ENCODE results near the gene MMP28. TPM values are rescaled to one million over a fixed set of nuclear protein-coding genes. Genes with fewer than 3 reads are reported as not detected.

Gene MMP28
- total and polyA plus RNA-seq, 2 of the 4 experiments (the other 2 are of a cell fraction): 0.18 TPM; not detected in 1

- TF ChIP-seq BHLHE40 (IDR thresholded peaks at IDR 0.05; ENCODE audit: low read depth, low read length): no peak
Measured at GRCh38 chr17:35735036-35735805, 60.2 kb downstream of the MMP28 start (continued).

- no peak overlapping the region for H3K14ac ChIP-seq (replicated peaks; ENCODE audit: low read depth, low read length)
- DNase-seq (no peak), ATAC-seq (ENCODE audit: low read depth) (no peak)
- H3K79me1 ChIP-seq (ENCODE audit: low read depth in 1 of 2, low read length in 2 of 2): no peaks in the 10 kb centered on the region
- no peak overlapping the region for H3K56ac ChIP-seq (ENCODE audit: extremely low read depth, insufficient read depth, low read length)
- POLR2A ChIA-PET (ENCODE audit: unreplicated experiment): no interaction called here
- H3K27me3 ChIP-seq (ENCODE audit: control insufficient read depth, insufficient read depth, low read length): peaks cover 5% of the 10 kb centered on the region; the same call in 1 of the 2 replicates
- no TSS peak for BruUV-seq (replicated peaks)
- H2AK5ac ChIP-seq (ENCODE audit: low read depth, low read length): no peak overlapping the region
- no peak overlapping the region for H3K4me2 ChIP-seq (ENCODE audit: low read depth, low read length)
- peaks cover 4% of the 10 kb centered on the region; the same call in 1 of the 2 replicates for H3K9me1 ChIP-seq (ENCODE audit: insufficient read depth, low read length)
- H3K23ac ChIP-seq (ENCODE audit: low read depth, low read length): no peak overlapping the region
- H3K4me3 ChIP-seq (ENCODE audit: insufficient read depth, low read depth, low read length): no peak overlapping the region
- no peak overlapping the region for H2BK120ac ChIP-seq (ENCODE audit: low read depth, low read length)
- CTCF ChIA-PET: no interaction called here
- no peaks in the 10 kb centered on the region for H3K36me3 ChIP-seq (ENCODE audit: control insufficient read depth, insufficient read depth, low read length)
- H3K4me1 ChIP-seq (ENCODE audit: control insufficient read depth, insufficient read depth, low read length): peaks cover 3% of the 10 kb centered on the region
- H3K4ac ChIP-seq (ENCODE audit: low read depth, low read length): no peak overlapping the region
- H4K5ac ChIP-seq (ENCODE audit: low read depth, low read length): no peak overlapping the region
- H3K27ac ChIP-seq (ENCODE audit: insufficient read depth, low read length): no peak overlapping the region
- H2BK5ac ChIP-seq (ENCODE audit: low read depth, low read length, poor library complexity, severe bottlenecking): no peak overlapping the region
- H4K8ac ChIP-seq (ENCODE audit: low read depth in 2 of 2, low read length in 2 of 2): no peak overlapping the region
- in situ Hi-C loops (cut with MboI; ENCODE audit: low sequenced_read_pairs): loop anchor here (25.0 kb wide), 1 partner anchor 372 kb away; the partner anchor contains the start of gene SLFN11
- no peak overlapping the region for H3K9ac ChIP-seq (ENCODE audit: low read depth, low read length)
- intact Hi-C loops (cut with micrococcal nuclease): no loop called here
- no peak overlapping the region for H2BK15ac ChIP-seq (ENCODE audit: low read depth, low read length)
- no peak overlapping the region for H2BK20ac ChIP-seq (ENCODE audit: low read depth, low read length)
- TF ChIP-seq, protein P1, sequence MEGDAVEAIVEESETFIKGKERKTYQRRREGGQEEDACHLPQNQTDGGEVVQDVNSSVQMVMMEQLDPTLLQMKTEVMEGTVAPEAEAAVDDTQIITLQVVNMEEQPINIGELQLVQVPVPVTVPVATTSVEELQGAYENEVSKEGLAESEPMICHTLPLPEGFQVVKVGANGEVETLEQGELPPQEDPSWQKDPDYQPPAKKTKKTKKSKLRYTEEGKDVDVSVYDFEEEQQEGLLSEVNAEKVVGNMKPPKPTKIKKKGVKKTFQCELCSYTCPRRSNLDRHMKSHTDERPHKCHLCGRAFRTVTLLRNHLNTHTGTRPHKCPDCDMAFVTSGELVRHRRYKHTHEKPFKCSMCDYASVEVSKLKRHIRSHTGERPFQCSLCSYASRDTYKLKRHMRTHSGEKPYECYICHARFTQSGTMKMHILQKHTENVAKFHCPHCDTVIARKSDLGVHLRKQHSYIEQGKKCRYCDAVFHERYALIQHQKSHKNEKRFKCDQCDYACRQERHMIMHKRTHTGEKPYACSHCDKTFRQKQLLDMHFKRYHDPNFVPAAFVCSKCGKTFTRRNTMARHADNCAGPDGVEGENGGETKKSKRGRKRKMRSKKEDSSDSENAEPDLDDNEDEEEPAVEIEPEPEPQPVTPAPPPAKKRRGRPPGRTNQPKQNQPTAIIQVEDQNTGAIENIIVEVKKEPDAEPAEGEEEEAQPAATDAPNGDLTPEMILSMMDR (conservative IDR thresholded peaks at IDR 0.05; ENCODE audit: low read depth, low read length): no peak
- TF ChIP-seq RCOR1 (IDR thresholded peaks at IDR 0.05; ENCODE audit: insufficient replicate concordance, low read length): no peak
- no peak for TF ChIP-seq USF2 (IDR thresholded peaks at IDR 0.05; ENCODE audit: low read depth, low read length)
- no peak for TF ChIP-seq NFE2L2 (IDR thresholded peaks at IDR 0.05; ENCODE audit: low read depth, low read length)
- TF ChIP-seq BHLHE40 (IDR thresholded peaks at IDR 0.05; ENCODE audit: low read depth, low read length): no peak
- TF ChIP-seq SMC3 (IDR thresholded peaks at IDR 0.05; ENCODE audit: low read depth, low read length): no peak
- no peak for TF ChIP-seq RFX5 (IDR thresholded peaks at IDR 0.05; ENCODE audit: low read depth, low read length)
- no peak for TF ChIP-seq RAD21 (IDR thresholded peaks at IDR 0.05; ENCODE audit: low read length)
- TF ChIP-seq MAZ (IDR thresholded peaks at IDR 0.05; ENCODE audit: borderline replicate concordance, low read depth, low read length): no peak
- no peak for TF ChIP-seq CHD1 (IDR thresholded peaks at IDR 0.05; ENCODE audit: low read depth, low read length)
- TF ChIP-seq FOS (IDR thresholded peaks at IDR 0.05; ENCODE audit: low read depth, low read length): no peak
- H3K18ac ChIP-seq (ENCODE audit: low read depth, low read length): no peak overlapping the region
- H4K91ac ChIP-seq (ENCODE audit: insufficient read depth, low read depth, low read length): no peak overlapping the region
- dilution Hi-C loops (cut with HindIII; ENCODE audit: low sequenced_read_pairs, unreplicated experiment): no loop called here
- no peak overlapping the region for H2AK9ac ChIP-seq (replicated peaks; ENCODE audit: low read depth, low read length, poor library complexity)
- no peak overlapping the region for H2AFZ ChIP-seq (replicated peaks; ENCODE audit: low read length, poor library complexity)
- no CpG with 5 or more reads among the region's 7 CpGs for WGBS, 2 experiments (ENCODE audit: extremely low coverage in 2 of 2, insufficient read length in 1 of 2)
- H4K20me1 ChIP-seq (ENCODE audit: insufficient read depth, low read length): 0 out of 2 replicates have a peak, but pooled peaks cover 3% of the 10 kb centered on the region
- no peaks in the 10 kb centered on the region for H3K9me3 ChIP-seq (ENCODE audit: control insufficient read depth, insufficient read depth, low read length)
Measured at GRCh38 chr17:35734396-35734795, 61.0 kb downstream of the MMP28 start.

All from IMR-90 (cell line).